B cell (primary cell): Measurements from ENCODE around the gene PSMA8. TPM values are rescaled to one million over a fixed set of nuclear protein-coding genes. Genes with fewer than 3 reads are reported as not detected.
"Not testable (repeated sequence)": the region's sequence is repeated elsewhere in the genome, so short reads cannot be mapped to it uniquely, and the experiment has no call there.

Experiments used
- ATAC-seq: fragments of 200-7000 bp; cut with Tn5 transposase; one replicate; pipeline ENCODE4 v1.10.0; 2021; ENCODE audit warnings: low read depth, mild to moderate bottlenecking, moderate number of reproducible peaks, moderate library complexity
- CTCF ChIA-PET: fragments of 350-600 bp; sonication (Branson Sonifier 250); formaldehyde crosslinking; loops from one replicate; lab custom pipeline; 2021; ENCODE audit warnings: antibody characterized with exemption, inconsistent platforms; lab: Charles Lee
- POLR2A ChIA-PET: fragments of 350-600 bp; sonication (Branson Sonifier 250); formaldehyde crosslinking; loops from one replicate; lab custom pipeline; 2021; ENCODE audit warnings: antibody characterized with exemption; lab: Charles Lee
- DNase-seq: peaks from one replicate; pipeline ENCODE4 v3.0.0; 2013
- H2AFZ ChIP-seq: 2 replicates; pipeline ENCODE4 v1.6.1; 2012; ENCODE audit warnings: mild to moderate bottlenecking, low read depth, low read length; ENCODE audit not compliant: insufficient read depth, poor library complexity, severe bottlenecking
- H3K27ac ChIP-seq, 2 donors: 1 replicate in 1 of 2; 2 replicates in 1 of 2; pipeline ENCODE4 v1.5.1; 2012 to 2013; ENCODE audit warnings: low read length in 2 of 2, mild to moderate bottlenecking in 2 of 2, moderate library complexity in 1 of 2
- H3K27me3 ChIP-seq, 4 experiments: fragments of 200-600 bp in 1 of 4; sonication (generic) in 1 of 4; replicated peaks in 1 of 4; 1 replicate in 2 of 4; 2 replicates in 2 of 4; pipeline versions ENCODE4 v1.6.1 to v1.7.0; 2013 to 2016; ENCODE audit warnings: low read length in 3 of 4, mild to moderate bottlenecking in 2 of 4, mixed read lengths in 1 of 4, moderate library complexity in 1 of 4; ENCODE audit not compliant: insufficient read depth in 4 of 4, control insufficient read depth in 3 of 4; ENCODE audit errors: control extremely low read depth in 1 of 4
- H3K36me3 ChIP-seq, 2 experiments: replicated peaks in 1 of 2; 1 replicate in 1 of 2; 2 replicates in 1 of 2; pipeline versions ENCODE4 v1.6.1 to v1.7.1; 2013; ENCODE audit warnings: low read length in 1 of 2; ENCODE audit not compliant: insufficient read depth in 2 of 2, control insufficient read depth in 1 of 2; ENCODE audit errors: control extremely low read depth in 1 of 2, extremely low read depth in 1 of 2
- H3K4me1 ChIP-seq, 2 donors: fragments of 200-600 bp in 1 of 2; sonication (generic) in 1 of 2; 1 replicate in 1 of 2; 2 replicates in 1 of 2; pipeline versions ENCODE4 v1.5.1 to v1.6.1; 2013 to 2017; ENCODE audit warnings: low read length in 2 of 2; ENCODE audit not compliant: control insufficient read depth in 2 of 2, insufficient read depth in 2 of 2
- H3K4me2 ChIP-seq: replicated peaks from 2 replicates; pipeline ENCODE3; 2012; ENCODE audit warnings: mild to moderate bottlenecking, low read depth, low read length; ENCODE audit not compliant: poor library complexity, severe bottlenecking
- H3K4me3 ChIP-seq, 5 experiments: fragments of 200-600 bp in 1 of 5; sonication (generic) in 1 of 5; 1 replicate in 3 of 5; 2 replicates in 2 of 5; pipeline versions ENCODE4 v1.5.1 to v1.7.0; 2011 to 2016; ENCODE audit warnings: low read length in 4 of 5, mild to moderate bottlenecking in 4 of 5, low read depth in 2 of 5, control low read depth in 1 of 5, moderate library complexity in 1 of 5; ENCODE audit not compliant: insufficient read depth in 1 of 5; ENCODE audit errors: control extremely low read depth in 1 of 5, extremely low read depth in 1 of 5
- H3K79me2 ChIP-seq: fragments of 200-600 bp; sonication (generic); one replicate; pipeline ENCODE4 v1.6.0; 2016; ENCODE audit warnings: low read length; ENCODE audit not compliant: control insufficient read depth, insufficient read depth
- H3K9ac ChIP-seq: fragments of 200-600 bp; sonication (generic); 2 replicates; pipeline ENCODE4 v1.6.1; 2017; ENCODE audit warnings: mild to moderate bottlenecking, low read length, moderate library complexity
- H3K9me3 ChIP-seq, 3 donors: one replicate each; pipeline versions ENCODE4 v1.6.1 to v1.7.1; 2013; ENCODE audit warnings: low read length in 2 of 3; ENCODE audit not compliant: control insufficient read depth in 2 of 3, insufficient read depth in 1 of 3; ENCODE audit errors: control extremely low read depth in 1 of 3
- H4K20me1 ChIP-seq: 2 replicates; pipeline ENCODE4 v1.6.0; 2012; ENCODE audit warnings: mild to moderate bottlenecking, low read length; ENCODE audit not compliant: insufficient read depth, control insufficient read depth, poor library complexity, severe bottlenecking
- H3K27ac Mint-ChIP-seq: one replicate; pipeline ENCODE4 v1.8.0; 2021; ENCODE audit warnings: mixed read lengths
- H3K27me3 Mint-ChIP-seq: one replicate; pipeline ENCODE4 v1.8.0; 2021; ENCODE audit warnings: mixed read lengths
- H3K4me1 Mint-ChIP-seq: one replicate; pipeline ENCODE4 v1.8.0; 2021; ENCODE audit warnings: mixed read lengths
- H3K4me3 Mint-ChIP-seq: one replicate; pipeline ENCODE4 v1.8.0; 2021; ENCODE audit warnings: mixed read lengths
- H3K9me3 Mint-ChIP-seq: one replicate; pipeline ENCODE4 v1.8.0; 2022; ENCODE audit warnings: mixed read lengths; ENCODE audit not compliant: insufficient read depth
- CTCF ChIP-seq: fragments of 200-600 bp; IDR thresholded peaks from one replicate; pipeline ENCODE4 v1.8.0; 2022; ENCODE audit warnings: antibody characterized with exemption, mild to moderate bottlenecking
- EZH2 ChIP-seq: IDR thresholded peaks from 2 replicates; pipeline ENCODE4 v1.6.1; 2012; ENCODE audit warnings: borderline replicate concordance, low read depth, mild to moderate bottlenecking, moderate library complexity, low read length; ENCODE audit not compliant: insufficient read depth, poor library complexity, severe bottlenecking
- WGBS: methylation state at CpG from one replicate; pipeline ENCODE4 v1.1.5; 2013; ENCODE audit warnings: missing lambda C conversion rate; ENCODE audit not compliant: insufficient coverage; 5-methylcytosine and 5-hydroxymethylcytosine counted together
- intact Hi-C: fragments of 100-400 bp; cut with micrococcal nuclease; formaldehyde crosslinking; loops from one replicate; pipeline ENCODE4 v1.10.0; 2022
- polyA plus RNA-seq: library from polyadenylated mRNA; depleted of rRNA; stranded (reverse); fragments of >200 nt; gene quantifications from 2 replicates; pipeline ENCODE4 v1.2.3, GENCODE V29; 2012
- total RNA-seq, 2 donors: library from RNA; stranded (reverse); fragments of 120-200 nt in 1 of 2; gene quantifications; 1 replicate in 1 of 2; 2 replicates in 1 of 2; pipeline versions ENCODE4 v1.2.3 to v1.2.4, GENCODE V29; 2013 to 2022

PSMA8 gene
- total and polyA plus RNA-seq, 2 donors (not counting 1 experiment from before 2014, with no cell fraction given): 0.33 to 0.91 TPM

DNA sequence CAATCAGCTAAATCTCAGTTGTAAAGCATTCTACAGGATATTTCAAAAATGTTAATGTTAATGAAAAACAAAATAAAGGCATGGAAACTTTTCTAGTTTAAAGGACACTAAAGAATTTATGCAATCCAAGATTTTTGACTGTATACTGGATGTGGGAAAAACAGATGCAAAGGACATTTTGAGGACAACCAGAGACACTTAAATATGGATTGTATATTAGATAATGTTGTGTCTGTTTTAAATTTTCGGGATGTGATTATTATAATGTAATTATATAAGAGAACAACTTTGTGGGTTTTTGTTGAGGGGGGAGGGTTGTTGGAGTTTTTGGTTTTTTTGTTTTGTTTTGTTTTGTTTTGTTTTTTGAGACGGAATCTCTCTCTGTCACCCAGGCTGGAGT, 30.9 kb downstream of the PSMA8 start:
- Histone ChIP-seq H3K9me3 (no peaks in the 10 kb centered on the region), H3K9ac (no peak overlapping the region), H3K4me2 (no peak overlapping the region), H4K20me1 (no peaks in the 10 kb centered on the region), H3K4me1 (peaks cover 3% of the 10 kb centered on the region in 2 donors), H3K4me3 (no peak overlapping the region), H3K27ac (no peak overlapping the region), H3K79me2 (no peaks in the 10 kb centered on the region), H3K36me3 (no peaks in the 10 kb centered on the region), H3K27me3 (no peaks in the 10 kb centered on the region), H2AFZ (no peak overlapping the region)
- TF ChIP-seq EZH2 (no peak), CTCF (no peak)
- H3K27me3 Mint-ChIP-seq: no peaks in the 10 kb centered on the region
- no peak for DNase-seq
- POLR2A ChIA-PET: no interaction called here
- no peak for ATAC-seq
- intact Hi-C loops: no loop called here
- WGBS: 100% methylated on average over 1 of the region's 2 CpGs
- peaks cover 1% of the 10 kb centered on the region for H3K4me1 Mint-ChIP-seq
- no peaks in the 10 kb centered on the region for H3K9me3 Mint-ChIP-seq
- H3K4me3 Mint-ChIP-seq: no peak overlapping the region
- H3K27ac Mint-ChIP-seq: no peak overlapping the region
- CTCF ChIA-PET: interaction anchor here (1.3 kb wide), 1 partner anchor 9 kb away, joined by 3 read pairs; no protein-coding TSS in a partner anchor

- H3K9me3 ChIP-seq, POLR2A ChIA-PET, intact Hi-C loops, H3K27ac ChIP-seq, H3K27me3 ChIP-seq, H3K9me3 Mint-ChIP-seq, H4K20me1 ChIP-seq, H3K4me2 ChIP-seq, DNase-seq, H3K27ac Mint-ChIP-seq, H3K4me3 Mint-ChIP-seq, H3K4me1 Mint-ChIP-seq, H3K4me1 ChIP-seq, H3K27me3 Mint-ChIP-seq, ATAC-seq, H3K79me2 ChIP-seq, H3K9ac ChIP-seq, H3K36me3 ChIP-seq, H3K4me3 ChIP-seq, CTCF ChIA-PET: not testable (repeated sequence)
- H2AFZ ChIP-seq: peak overlapping the region; percentile 38
- WGBS: 80% methylated on average over 1 of the region's 1 CpG
Observed at GRCh38 chr18:26167592-26167991, 33.9 kb downstream of the PSMA8 start.
